NCI-H2107 (cell line): ENCODE results near the gene CPEB2.

Source experiments
- DNase-seq: peaks from one replicate; lab custom pipeline; 2025; lab: John Stamatoyannopoulos, UW

CPEB2 gene

GRCh38 chr4:15001869-15002658 lies at the start of gene CPEB2:
Gene CPEB2 (plus strand): TSS chr4:15002481. CDS start chr4:15002674, 193 bp downstream.
- DNase-seq = no peak

- no peak for DNase-seq
These were observed 43.8 kb upstream of the CPEB2 start for GRCh38 chr4:14958436-14958835.

- DNase-seq = no peak
These were observed 41.0 kb upstream of the CPEB2 start for GRCh38 chr4:14961292-14961691.

- DNase-seq = no peak
These were observed 37.2 kb upstream of the CPEB2 start for GRCh38 chr4:14965071-14965470.

GRCh38 chr4:14967982-14968381 lies 34.3 kb upstream of the CPEB2 start:
- DNase-seq = no peak

GRCh38 chr4:14977830-14978229 lies 24.5 kb upstream of the CPEB2 start:
- no peak for DNase-seq

- no peak for DNase-seq
These were observed 17.8 kb upstream of the CPEB2 start for GRCh38 chr4:14984448-14984847.

GRCh38 chr4:14985161-14985560 lies 17.1 kb upstream of the CPEB2 start:
- DNase-seq = no peak

GRCh38 chr4:14985843-14986242 lies 16.4 kb upstream of the CPEB2 start:
- no peak for DNase-seq

GRCh38 chr4:14987054-14987453 lies 15.2 kb upstream of the CPEB2 start:
- DNase-seq = no peak

- DNase-seq = no peak
These were observed 11.8 kb upstream of the CPEB2 start for GRCh38 chr4:14990484-14990883.

GRCh38 chr4:14994242-14994641 lies 8.0 kb upstream of the CPEB2 start:
- no peak for DNase-seq

GRCh38 chr4:15001248-15001868 lies 923 bp upstream of the CPEB2 start:
- DNase-seq = no peak

GRCh38 chr4:15002659-15003400 lies 549 bp downstream of the CPEB2 start:
- no peak for DNase-seq

GRCh38 chr4:15003401-15003890 lies 1.2 kb downstream of the CPEB2 start:
- DNase-seq = no peak

- no peak for DNase-seq
These were observed 1.8 kb downstream of the CPEB2 start for GRCh38 chr4:15003891-15004738.

GRCh38 chr4:15004739-15005301 lies 2.5 kb downstream of the CPEB2 start:
- DNase-seq = no peak

- no peak for DNase-seq
These were observed 3.3 kb downstream of the CPEB2 start for GRCh38 chr4:15005474-15006115.

GRCh38 chr4:15006416-15007024 lies 4.2 kb downstream of the CPEB2 start:
- DNase-seq = no peak

GRCh38 chr4:15007201-15007600 lies 4.9 kb downstream of the CPEB2 start:
- no peak for DNase-seq
